Lower leg skin (tissue), 4 donors: ENCODE measurements around the gene NTSR1. TPM values are rescaled to one million over a fixed set of nuclear protein-coding genes. Genes with fewer than 3 reads are reported as not detected.

Experiments
- DNase-seq, 2 donors: peaks; one replicate each; pipeline ENCODE4 v3.0.0-alpha.2; 2019; ENCODE audit warnings: low spot score in 2 of 2
- H3K4me3 ChIP-seq: fragments of 200-600 bp; sonication (generic); 2 replicates; pipeline ENCODE4 v1.5.1; 2017; ENCODE audit warnings: mild to moderate bottlenecking, low read depth; ENCODE audit not compliant: poor library complexity, severe bottlenecking
- CTCF ChIP-seq, 3 donors: fragments of 450-650 bp; IDR thresholded peaks; one replicate each; pipeline ENCODE4 v1.5.1; 2016; ENCODE audit warnings: antibody characterized with exemption in 3 of 3, mild to moderate bottlenecking in 3 of 3, moderate library complexity in 2 of 3
- POLR2A ChIP-seq, 2 donors: fragments of 450-650 bp; IDR thresholded peaks; one replicate each; pipeline ENCODE4 v1.6.1; 2016 to 2017; ENCODE audit warnings: antibody characterized with exemption in 2 of 2, mild to moderate bottlenecking in 1 of 2, moderate library complexity in 1 of 2
- WGBS, 2 donors: methylation state at CpG; one replicate each; pipeline ENCODE4 v1.1.5; 2018; 5-methylcytosine and 5-hydroxymethylcytosine counted together
- intact Hi-C: fragments of 100-400 bp; cut with DNase I; formaldehyde crosslinking; loops from one replicate; pipeline ENCODE4 v1.15.0; 2023; ENCODE audit warnings: low total_unique reads
- total RNA-seq, 4 donors: library from RNA; depleted of rRNA; stranded (reverse); fragments of >200 nt; gene quantifications; one replicate each; pipeline ENCODE4 v1.1.0, GENCODE V29; 2016

NTSR1 gene
- total RNA-seq, 4 donors from 2014 or later: 0.07 to 0.61 (median 0.13) TPM; not detected in 1

DNA sequence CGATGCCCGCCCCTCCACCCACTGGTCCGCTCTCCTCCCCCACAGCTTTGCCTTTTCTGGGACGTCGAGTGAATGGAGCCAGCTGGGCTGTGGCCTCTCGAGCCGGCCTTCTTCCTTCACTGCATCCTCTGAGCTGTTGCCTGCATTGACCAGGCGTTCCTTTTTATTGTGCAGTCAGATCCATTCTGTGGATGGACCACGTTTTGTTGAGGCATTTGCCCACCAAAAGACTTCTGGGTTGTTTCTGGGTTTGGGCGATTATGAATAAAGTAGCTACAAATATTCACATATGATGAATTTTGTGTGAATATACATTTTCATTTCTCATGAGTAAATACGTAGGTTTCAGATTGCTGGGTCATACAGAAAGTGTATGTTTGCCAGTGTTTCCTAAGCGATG is 9.9 kb downstream of the NTSR1 start:
- no peak for TF ChIP-seq POLR2A (IDR thresholded peaks at IDR 0.05)
- TF ChIP-seq CTCF (IDR thresholded peaks at IDR 0.05): no peak
- WGBS, 2 donors: 73 to 77% methylated on average over 12 of the region's 12 CpGs
- no peak for DNase-seq
- no peak overlapping the region for H3K4me3 ChIP-seq
- intact Hi-C loops: no loop called here

DNA sequence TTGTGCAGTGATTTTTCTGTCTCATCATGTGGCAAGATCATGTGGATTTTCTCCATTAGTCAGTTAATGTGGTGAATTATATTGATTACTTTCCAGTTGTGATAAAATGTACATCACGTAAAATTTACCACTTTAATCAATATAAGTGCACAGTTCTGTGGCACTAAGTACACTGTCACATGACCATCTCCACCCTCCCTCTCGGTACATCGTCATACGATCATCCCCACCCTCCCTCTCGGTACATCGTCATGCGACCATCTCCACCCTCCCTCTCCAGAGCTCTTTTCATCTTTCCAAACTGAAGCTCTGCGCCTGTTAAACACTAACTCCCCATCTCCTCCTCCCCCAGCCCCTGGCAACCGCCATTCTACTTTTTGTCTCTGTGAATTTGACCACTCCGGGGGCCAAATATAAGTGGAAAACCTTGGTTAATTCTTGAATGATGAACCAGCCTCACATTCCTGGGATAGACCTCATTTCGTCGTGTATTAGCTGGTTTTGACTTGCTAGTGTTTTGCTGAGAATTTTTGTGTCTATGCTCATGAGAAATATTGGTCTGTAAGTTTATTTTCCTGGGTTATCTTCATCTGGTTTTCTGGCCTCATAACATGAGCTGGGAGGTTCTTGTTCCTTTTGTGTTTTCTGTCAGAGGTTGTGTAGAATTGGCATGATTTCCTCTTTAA is 10.8 kb downstream of the NTSR1 start:
- no peak for DNase-seq
- no peak for TF ChIP-seq CTCF (IDR thresholded peaks at IDR 0.05)
- TF ChIP-seq POLR2A (IDR thresholded peaks at IDR 0.05): no peak
- whole genome bisulfite sequencing, 2 donors: 76% methylated on average over 12 of the region's 12 CpGs
- H3K4me3 ChIP-seq: no peak overlapping the region
- intact Hi-C loops: no loop called here

GRCh38 chr20:62721511-62722370 is 13.1 kb downstream of the NTSR1 start:
- TF ChIP-seq CTCF (IDR thresholded peaks at IDR 0.05) (no peak), POLR2A (IDR thresholded peaks at IDR 0.05) (no peak)
- intact Hi-C loops: no loop called here
- DNase-seq: no peak
- 80 to 86% methylated on average over 7 of the region's 7 CpGs for WGBS, 2 donors
- no peak overlapping the region for H3K4me3 ChIP-seq

DNA sequence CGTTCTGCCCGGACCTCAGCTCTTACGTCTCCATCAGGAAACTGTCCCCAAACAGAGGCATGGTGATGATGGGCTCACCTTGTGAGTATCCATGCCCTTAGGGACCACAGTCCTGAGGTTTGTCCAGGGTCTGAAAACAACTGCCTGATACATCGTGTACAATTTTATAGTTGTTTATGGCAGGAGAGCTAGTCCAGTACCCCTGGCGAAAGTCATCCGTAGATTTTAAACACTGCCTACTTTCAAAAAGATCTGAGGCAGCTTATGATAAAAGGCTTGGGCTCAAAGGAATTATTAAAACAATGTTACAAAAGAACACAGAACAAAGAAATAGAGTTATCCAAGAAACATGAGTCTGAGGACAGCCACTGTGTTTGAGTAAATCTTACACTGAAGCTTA is 14.0 kb downstream of the NTSR1 start:
- no peak for TF ChIP-seq POLR2A (IDR thresholded peaks at IDR 0.05)
- no peak for TF ChIP-seq CTCF (IDR thresholded peaks at IDR 0.05)
- DNase-seq: no peak
- intact Hi-C loops: no loop called here
- WGBS, 2 donors: 83 to 84% methylated on average over 6 of the region's 6 CpGs
- H3K4me3 ChIP-seq: no peak overlapping the region

DNA sequence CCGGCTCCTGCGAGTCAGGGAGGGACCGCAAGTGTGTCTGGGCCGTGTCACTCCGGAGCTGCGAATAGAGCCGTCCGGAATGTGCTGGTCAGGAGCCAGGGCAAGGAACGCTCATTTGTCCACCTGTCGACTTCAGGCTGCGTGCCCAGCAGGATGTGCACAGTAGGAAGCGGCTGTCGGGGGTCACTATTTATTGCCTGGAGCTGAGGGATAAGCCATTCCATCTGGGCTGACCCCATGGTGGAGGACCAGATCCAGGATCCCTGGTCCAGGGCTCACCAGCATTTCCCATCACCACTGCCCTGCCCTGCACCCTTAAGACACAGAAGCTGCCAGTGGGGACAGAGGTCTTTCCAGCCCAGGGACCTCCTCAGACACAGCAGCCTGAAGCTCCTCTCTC is 14.7 kb downstream of the NTSR1 start:
- 44 to 45% methylated on average over 10 to 12 of the region's 13 CpGs for WGBS, 2 donors
- no peak overlapping the region for H3K4me3 ChIP-seq
- TF ChIP-seq CTCF (IDR thresholded peaks at IDR 0.05): no peak
- no peak for TF ChIP-seq POLR2A (IDR thresholded peaks at IDR 0.05)
- intact Hi-C loops: no loop called here
- DNase-seq: no peak
